Epithelial cell of esophagus (primary cell): Measurements from ENCODE around the gene RSKR.

Experiments used
- DNase-seq: peaks from one replicate; pipeline ENCODE4 v3.0.0; 2010; ENCODE audit warnings: low read depth
- H3K4me3 ChIP-seq: 2 replicates; pipeline ENCODE4 v1.5.1; 2011; ENCODE audit warnings: mild to moderate bottlenecking, low read length, control low read depth
- CTCF ChIP-seq: IDR thresholded peaks from 2 replicates; pipeline ENCODE4 v1.5.1; 2011; ENCODE audit warnings: low read depth, mild to moderate bottlenecking, low read length, control low read depth, inconsistent platforms; ENCODE audit not compliant: insufficient read depth; ENCODE audit errors: missing control alignments

The RSKR gene

GRCh38 chr17:28620010-28620409 lies 6.0 kb upstream of the RSKR start:
- DNase-seq = no peak
- H3K4me3 ChIP-seq = no peak overlapping the region
- TF ChIP-seq CTCF = no peak

GRCh38 chr17:28618464-28618863 lies 4.5 kb upstream of the RSKR start:
- no peak overlapping the region for H3K4me3 ChIP-seq
- no peak for DNase-seq
- TF ChIP-seq CTCF = no peak

DNA sequence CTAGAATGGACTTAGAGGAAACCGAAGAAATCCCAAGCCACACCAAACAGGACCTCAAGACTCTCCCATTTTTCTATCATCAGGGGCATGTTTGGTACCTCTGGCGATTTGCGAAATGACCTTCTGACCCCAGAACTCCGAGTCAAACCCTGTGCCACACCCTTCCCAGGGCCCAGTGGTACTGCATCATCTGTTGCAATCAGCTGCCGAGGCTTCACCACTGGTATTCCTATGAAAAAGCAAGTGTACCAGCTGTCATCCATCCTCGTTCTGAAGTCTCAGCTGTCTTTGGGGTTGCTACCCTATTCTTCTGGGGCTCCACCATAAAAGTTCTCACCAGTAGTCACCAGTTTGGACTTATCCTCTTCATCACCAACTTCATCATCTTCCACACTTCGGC lies 2.3 kb upstream of the RSKR start:
- no peak for TF ChIP-seq CTCF
- H3K4me3 ChIP-seq = no peak overlapping the region
- DNase-seq = no peak

GRCh38 chr17:28615260-28615940 lies 1.4 kb upstream of the RSKR start:
- DNase-seq = no peak
- no peak overlapping the region for H3K4me3 ChIP-seq
- TF ChIP-seq CTCF = no peak

GRCh38 chr17:28612936-28613872 lies 781 bp downstream of the RSKR start:
- DNase-seq = peak; percentile 28
- peak; percentile 71 for TF ChIP-seq CTCF
- no peak overlapping the region for H3K4me3 ChIP-seq

- TF ChIP-seq CTCF = no peak
- H3K4me3 ChIP-seq = no peak overlapping the region
- no peak for DNase-seq
Measured at GRCh38 chr17:28612531-28612930, 1.5 kb downstream of the RSKR start.
